Measurements from ENCODE around the gene C14orf132.

The C14orf132 gene

GRCh38 chr14:96042248-96042930 is 3.2 kb downstream of the C14orf132 start:
- H3K4me2 ChIP-seq (ENCODE audit: insufficient read depth, low read length) = no peak overlapping the region
- no peak for TF ChIP-seq EZH2 (IDR thresholded peaks at IDR 0.05; ENCODE audit: borderline replicate concordance, low read depth, low read length, severe bottlenecking)
- TF ChIP-seq, protein P1, sequence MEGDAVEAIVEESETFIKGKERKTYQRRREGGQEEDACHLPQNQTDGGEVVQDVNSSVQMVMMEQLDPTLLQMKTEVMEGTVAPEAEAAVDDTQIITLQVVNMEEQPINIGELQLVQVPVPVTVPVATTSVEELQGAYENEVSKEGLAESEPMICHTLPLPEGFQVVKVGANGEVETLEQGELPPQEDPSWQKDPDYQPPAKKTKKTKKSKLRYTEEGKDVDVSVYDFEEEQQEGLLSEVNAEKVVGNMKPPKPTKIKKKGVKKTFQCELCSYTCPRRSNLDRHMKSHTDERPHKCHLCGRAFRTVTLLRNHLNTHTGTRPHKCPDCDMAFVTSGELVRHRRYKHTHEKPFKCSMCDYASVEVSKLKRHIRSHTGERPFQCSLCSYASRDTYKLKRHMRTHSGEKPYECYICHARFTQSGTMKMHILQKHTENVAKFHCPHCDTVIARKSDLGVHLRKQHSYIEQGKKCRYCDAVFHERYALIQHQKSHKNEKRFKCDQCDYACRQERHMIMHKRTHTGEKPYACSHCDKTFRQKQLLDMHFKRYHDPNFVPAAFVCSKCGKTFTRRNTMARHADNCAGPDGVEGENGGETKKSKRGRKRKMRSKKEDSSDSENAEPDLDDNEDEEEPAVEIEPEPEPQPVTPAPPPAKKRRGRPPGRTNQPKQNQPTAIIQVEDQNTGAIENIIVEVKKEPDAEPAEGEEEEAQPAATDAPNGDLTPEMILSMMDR (IDR thresholded peaks at IDR 0.05; ENCODE audit: borderline replicate concordance, extremely low read depth, low read length, poor library complexity, severe bottlenecking) = no peak
- no peak overlapping the region for H3K9ac ChIP-seq (ENCODE audit: low read depth, low read length)
- H3K9me3 ChIP-seq (ENCODE audit: insufficient read depth, low read length, severe bottlenecking) = no peaks in the 10 kb centered on the region
- H3K4me1 ChIP-seq (ENCODE audit: insufficient read depth, low read length) = no peaks in the 10 kb centered on the region
- no peak for ATAC-seq (ENCODE audit: insufficient read depth, low read depth)
- no peak overlapping the region for H3K4me3 ChIP-seq (ENCODE audit: low read depth in 1 of 2, low read length in 2 of 2)
- no peaks in the 10 kb centered on the region for H3K27me3 ChIP-seq (ENCODE audit: insufficient read depth, low read length, poor library complexity)
- H2AFZ ChIP-seq (ENCODE audit: low read depth, low read length) = no peak overlapping the region
- no peaks in the 10 kb centered on the region for H4K20me1 ChIP-seq (ENCODE audit: insufficient read depth, low read length)
- H3K27ac ChIP-seq (ENCODE audit: low read length) = no peak overlapping the region
- H3K79me2 ChIP-seq (ENCODE audit: insufficient read depth, low read length) = no peaks in the 10 kb centered on the region
- no peaks in the 10 kb centered on the region for H3K36me3 ChIP-seq (ENCODE audit: insufficient read depth, low read length)
- no peak for DNase-seq

- Histone ChIP-seq H4K20me1 (ENCODE audit: insufficient read depth, low read length) (no peaks in the 10 kb centered on the region), H2AFZ (ENCODE audit: low read depth, low read length) (no peak overlapping the region), H3K27ac (ENCODE audit: low read length) (no peak overlapping the region), H3K9ac (ENCODE audit: low read depth, low read length) (no peak overlapping the region), H3K4me1 (ENCODE audit: insufficient read depth, low read length) (no peaks in the 10 kb centered on the region), H3K79me2 (ENCODE audit: insufficient read depth, low read length) (no peaks in the 10 kb centered on the region), H3K9me3 (ENCODE audit: insufficient read depth, low read length, severe bottlenecking) (no peaks in the 10 kb centered on the region), H3K4me3 (ENCODE audit: low read depth in 1 of 2, low read length in 2 of 2) (no peak overlapping the region), H3K4me2 (ENCODE audit: insufficient read depth, low read length) (no peak overlapping the region), H3K36me3 (ENCODE audit: insufficient read depth, low read length) (no peaks in the 10 kb centered on the region), H3K27me3 (ENCODE audit: insufficient read depth, low read length, poor library complexity) (no peaks in the 10 kb centered on the region)
- TF ChIP-seq EZH2 (IDR thresholded peaks at IDR 0.05; ENCODE audit: borderline replicate concordance, low read depth, low read length, severe bottlenecking) = no peak
- TF ChIP-seq, protein P1 (IDR thresholded peaks at IDR 0.05; ENCODE audit: borderline replicate concordance, extremely low read depth, low read length, poor library complexity, severe bottlenecking) = no peak
- ATAC-seq (ENCODE audit: insufficient read depth, low read depth) (no peak), DNase-seq (no peak)
Observed at GRCh38 chr14:96046630-96047029, 7.5 kb downstream of the C14orf132 start.

DNA sequence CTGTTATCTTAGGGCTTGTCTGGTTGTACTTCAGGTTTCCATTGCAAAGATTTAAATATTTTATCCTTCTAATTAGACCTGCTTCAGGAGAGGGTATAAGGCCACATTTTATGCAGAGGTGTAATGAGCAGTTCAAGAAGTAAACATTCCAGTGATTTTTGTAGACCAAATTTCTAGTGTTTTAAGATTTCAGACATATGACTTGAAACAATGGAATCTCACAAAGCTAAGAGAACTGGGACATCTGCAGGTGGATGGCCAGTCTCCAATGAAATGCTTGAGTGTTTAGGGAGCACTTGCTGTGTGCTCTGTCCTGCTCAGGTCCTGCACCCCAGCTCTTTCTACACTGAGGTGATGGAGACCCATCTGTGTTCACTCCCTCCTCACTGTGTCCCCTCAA is 7.9 kb downstream of the C14orf132 start:
- Histone ChIP-seq H3K36me3 (ENCODE audit: insufficient read depth, low read length) (no peaks in the 10 kb centered on the region), H3K4me3 (ENCODE audit: low read depth in 1 of 2, low read length in 2 of 2) (no peak overlapping the region), H3K9me3 (ENCODE audit: insufficient read depth, low read length, severe bottlenecking) (no peaks in the 10 kb centered on the region), H2AFZ (ENCODE audit: low read depth, low read length) (no peak overlapping the region), H3K27me3 (ENCODE audit: insufficient read depth, low read length, poor library complexity) (no peaks in the 10 kb centered on the region), H3K4me1 (ENCODE audit: insufficient read depth, low read length) (no peaks in the 10 kb centered on the region), H3K4me2 (ENCODE audit: insufficient read depth, low read length) (no peak overlapping the region), H4K20me1 (ENCODE audit: insufficient read depth, low read length) (no peaks in the 10 kb centered on the region), H3K79me2 (ENCODE audit: insufficient read depth, low read length) (no peaks in the 10 kb centered on the region), H3K27ac (ENCODE audit: low read length) (no peak overlapping the region), H3K9ac (ENCODE audit: low read depth, low read length) (no peak overlapping the region)
- TF ChIP-seq, protein P1 (IDR thresholded peaks at IDR 0.05; ENCODE audit: borderline replicate concordance, extremely low read depth, low read length, poor library complexity, severe bottlenecking) = no peak
- TF ChIP-seq EZH2 (IDR thresholded peaks at IDR 0.05; ENCODE audit: borderline replicate concordance, low read depth, low read length, severe bottlenecking) = no peak
- DNase-seq (no peak), ATAC-seq (ENCODE audit: insufficient read depth, low read depth) (no peak)
